ENCODE measurements around the gene SGPP2.

- TF ChIP-seq POLR2A (IDR thresholded peaks at IDR 0.05) (no peak), CTCF (IDR thresholded peaks at IDR 0.05) (no peak)
Measured at GRCh38 chr2:222575618-222576017, 151.3 kb downstream of the SGPP2 start.
